ENCODE data around the gene PHLDB3.

- TF ChIP-seq, protein P1, sequence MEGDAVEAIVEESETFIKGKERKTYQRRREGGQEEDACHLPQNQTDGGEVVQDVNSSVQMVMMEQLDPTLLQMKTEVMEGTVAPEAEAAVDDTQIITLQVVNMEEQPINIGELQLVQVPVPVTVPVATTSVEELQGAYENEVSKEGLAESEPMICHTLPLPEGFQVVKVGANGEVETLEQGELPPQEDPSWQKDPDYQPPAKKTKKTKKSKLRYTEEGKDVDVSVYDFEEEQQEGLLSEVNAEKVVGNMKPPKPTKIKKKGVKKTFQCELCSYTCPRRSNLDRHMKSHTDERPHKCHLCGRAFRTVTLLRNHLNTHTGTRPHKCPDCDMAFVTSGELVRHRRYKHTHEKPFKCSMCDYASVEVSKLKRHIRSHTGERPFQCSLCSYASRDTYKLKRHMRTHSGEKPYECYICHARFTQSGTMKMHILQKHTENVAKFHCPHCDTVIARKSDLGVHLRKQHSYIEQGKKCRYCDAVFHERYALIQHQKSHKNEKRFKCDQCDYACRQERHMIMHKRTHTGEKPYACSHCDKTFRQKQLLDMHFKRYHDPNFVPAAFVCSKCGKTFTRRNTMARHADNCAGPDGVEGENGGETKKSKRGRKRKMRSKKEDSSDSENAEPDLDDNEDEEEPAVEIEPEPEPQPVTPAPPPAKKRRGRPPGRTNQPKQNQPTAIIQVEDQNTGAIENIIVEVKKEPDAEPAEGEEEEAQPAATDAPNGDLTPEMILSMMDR (conservative IDR thresholded peaks at IDR 0.05; ENCODE audit: low read length), result no peak
- TF ChIP-seq EZH2phosphoT487 (IDR thresholded peaks at IDR 0.05; ENCODE audit: borderline replicate concordance), result no peak
Measured at GRCh38 chr19:43552198-43552450, 47.6 kb upstream of the PHLDB3 start.

Measured in Loucy (cell line).